Neural progenitor cell (in vitro differentiated cells): ENCODE data around the gene CCL14. TPM values are rescaled to one million over a fixed set of nuclear protein-coding genes. Genes with fewer than 3 reads are reported as not detected.

ENCODE experiments used
- DNase-seq: peaks from one replicate; pipeline ENCODE4 v3.0.0-alpha.2; 2016; ENCODE audit warnings: low spot score
- H2AFZ ChIP-seq: fragments of 200-600 bp; sonication (generic); replicated peaks from 2 replicates; pipeline ENCODE4 v1.6.1; 2016; ENCODE audit warnings: antibody characterized with exemption
- H3F3A ChIP-seq: fragments of 200-600 bp; sonication (generic); 2 replicates; pipeline ENCODE4 v1.6.1; 2016; ENCODE audit warnings: antibody characterized with exemption, low read depth
- H3K27ac ChIP-seq: fragments of 200-600 bp; sonication (generic); 2 replicates; pipeline ENCODE4 v1.5.1; 2016; ENCODE audit warnings: mild to moderate bottlenecking
- H3K27me3 ChIP-seq: fragments of 200-600 bp; sonication (generic); 2 replicates; pipeline ENCODE4 v1.6.1; 2016; ENCODE audit warnings: mild to moderate bottlenecking, moderate library complexity
- H3K36me3 ChIP-seq: fragments of 200-600 bp; sonication (generic); 2 replicates; pipeline ENCODE4 v1.5.1; 2016
- H3K4me1 ChIP-seq: fragments of 200-600 bp; sonication (generic); 2 replicates; pipeline ENCODE4 v1.6.1; 2016; ENCODE audit warnings: mixed run types
- H3K4me2 ChIP-seq: fragments of 200-600 bp; sonication (generic); 2 replicates; pipeline ENCODE4 v1.6.1; 2016
- H3K4me3 ChIP-seq: fragments of 200-600 bp; sonication (generic); 2 replicates; pipeline ENCODE4 v1.5.1; 2016
- H3K79me2 ChIP-seq: fragments of 200-600 bp; sonication (generic); 2 replicates; pipeline ENCODE4 v1.6.1; 2016; ENCODE audit warnings: low read depth
- H3K9ac ChIP-seq: fragments of 200-600 bp; sonication (generic); 2 replicates; pipeline ENCODE4 v1.6.1; 2016
- H3K9me3 ChIP-seq: fragments of 200-600 bp; sonication (generic); 2 replicates; pipeline ENCODE4 v1.5.1; 2016; ENCODE audit warnings: low read depth
- H4K20me1 ChIP-seq: fragments of 200-600 bp; sonication (generic); 2 replicates; pipeline ENCODE4 v1.6.1; 2016; ENCODE audit warnings: low read depth
- H3K27ac Mint-ChIP-seq: 3 replicates; pipeline ENCODE4 v1.8.0; 2021; ENCODE audit warnings: mixed read lengths
- H3K27me3 Mint-ChIP-seq: 2 replicates; pipeline ENCODE4 v1.8.0; 2022; ENCODE audit warnings: low read depth, mild to moderate bottlenecking, inconsistent platforms, moderate library complexity, mixed read lengths; ENCODE audit not compliant: insufficient read depth
- H3K36me3 Mint-ChIP-seq: 3 replicates; pipeline ENCODE4 v1.8.0; 2021; ENCODE audit warnings: mixed read lengths
- H3K4me1 Mint-ChIP-seq: 3 replicates; pipeline ENCODE4 v1.8.0; 2021; ENCODE audit warnings: mixed read lengths
- H3K4me3 Mint-ChIP-seq: 3 replicates; pipeline ENCODE4 v1.8.0; 2021; ENCODE audit warnings: mild to moderate bottlenecking, moderate library complexity, mixed read lengths
- H3K9me3 Mint-ChIP-seq: 3 replicates; pipeline ENCODE4 v1.8.0; 2020; ENCODE audit warnings: mixed read lengths
- EZH2 ChIP-seq: fragments of 200-600 bp; sonication (generic); IDR thresholded peaks from 2 replicates; pipeline ENCODE4 v1.6.1; 2017; ENCODE audit warnings: antibody characterized with exemption, mild to moderate bottlenecking, moderate library complexity
- EZH2phosphoT487 ChIP-seq: fragments of 200-600 bp; sonication (generic); IDR thresholded peaks from 2 replicates; pipeline ENCODE4 v1.6.1; 2017; ENCODE audit warnings: antibody characterized with exemption
- total RNA-seq: library from RNA; depleted of rRNA; stranded (reverse); fragments of >200 nt; gene quantifications from 2 replicates; pipeline ENCODE4 v1.2.3, GENCODE V29; 2015; ENCODE audit warnings: low replicate concordance
- TF ChIP-seq, protein P1 (sequence below): fragments of 200-600 bp; sonication (generic); IDR thresholded peaks from 2 replicates; pipeline ENCODE4 v1.5.1; 2017; ENCODE audit warnings: antibody characterized with exemption, mild to moderate bottlenecking

The CCL14 gene
- total RNA-seq, 1 donor from 2014 or later, result not detected

DNA sequence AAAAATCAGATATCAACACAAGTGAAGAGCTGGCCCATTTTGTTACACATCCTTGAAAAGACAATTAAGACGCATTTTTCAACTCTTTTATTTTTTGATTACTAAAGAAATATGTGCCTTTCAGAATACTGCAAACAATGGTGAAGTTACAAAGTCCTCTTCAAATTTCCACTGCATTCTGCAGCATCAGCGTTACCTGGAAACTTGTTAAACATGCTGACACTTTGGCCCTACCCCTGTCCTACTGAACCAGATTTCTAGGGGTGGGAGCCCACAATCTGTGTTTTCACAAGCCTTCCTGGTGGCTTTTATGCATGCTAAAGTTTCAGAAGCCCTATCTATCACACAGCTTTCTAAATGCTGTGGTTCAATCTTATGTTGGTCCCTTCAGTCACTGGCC lies 4.5 kb upstream of the CCL14 start:
- Histone ChIP-seq H3K79me2 (no peaks in the 10 kb centered on the region), H3K9ac (no peak overlapping the region), H2AFZ (no peak overlapping the region), H4K20me1 (no peaks in the 10 kb centered on the region), H3K4me2 (no peak overlapping the region), H3K27ac (no peak overlapping the region), H3K27me3 (no peaks in the 10 kb centered on the region), H3K9me3 (no peaks in the 10 kb centered on the region), H3F3A (no peaks in the 10 kb centered on the region), H3K4me1 (no peaks in the 10 kb centered on the region), H3K36me3 (no peaks in the 10 kb centered on the region), H3K4me3 (no peak overlapping the region)
- Mint-ChIP-seq H3K36me3 (no peaks in the 10 kb centered on the region), H3K27me3 (no peaks in the 10 kb centered on the region), H3K4me3 (no peak overlapping the region), H3K4me1 (no peaks in the 10 kb centered on the region), H3K27ac (no peak overlapping the region), H3K9me3 (peaks cover 11% of the 10 kb centered on the region)
- TF ChIP-seq, protein P1, sequence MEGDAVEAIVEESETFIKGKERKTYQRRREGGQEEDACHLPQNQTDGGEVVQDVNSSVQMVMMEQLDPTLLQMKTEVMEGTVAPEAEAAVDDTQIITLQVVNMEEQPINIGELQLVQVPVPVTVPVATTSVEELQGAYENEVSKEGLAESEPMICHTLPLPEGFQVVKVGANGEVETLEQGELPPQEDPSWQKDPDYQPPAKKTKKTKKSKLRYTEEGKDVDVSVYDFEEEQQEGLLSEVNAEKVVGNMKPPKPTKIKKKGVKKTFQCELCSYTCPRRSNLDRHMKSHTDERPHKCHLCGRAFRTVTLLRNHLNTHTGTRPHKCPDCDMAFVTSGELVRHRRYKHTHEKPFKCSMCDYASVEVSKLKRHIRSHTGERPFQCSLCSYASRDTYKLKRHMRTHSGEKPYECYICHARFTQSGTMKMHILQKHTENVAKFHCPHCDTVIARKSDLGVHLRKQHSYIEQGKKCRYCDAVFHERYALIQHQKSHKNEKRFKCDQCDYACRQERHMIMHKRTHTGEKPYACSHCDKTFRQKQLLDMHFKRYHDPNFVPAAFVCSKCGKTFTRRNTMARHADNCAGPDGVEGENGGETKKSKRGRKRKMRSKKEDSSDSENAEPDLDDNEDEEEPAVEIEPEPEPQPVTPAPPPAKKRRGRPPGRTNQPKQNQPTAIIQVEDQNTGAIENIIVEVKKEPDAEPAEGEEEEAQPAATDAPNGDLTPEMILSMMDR, result no peak
- TF ChIP-seq EZH2, result no peak
- no peak for TF ChIP-seq EZH2phosphoT487
- no peak for DNase-seq

DNA sequence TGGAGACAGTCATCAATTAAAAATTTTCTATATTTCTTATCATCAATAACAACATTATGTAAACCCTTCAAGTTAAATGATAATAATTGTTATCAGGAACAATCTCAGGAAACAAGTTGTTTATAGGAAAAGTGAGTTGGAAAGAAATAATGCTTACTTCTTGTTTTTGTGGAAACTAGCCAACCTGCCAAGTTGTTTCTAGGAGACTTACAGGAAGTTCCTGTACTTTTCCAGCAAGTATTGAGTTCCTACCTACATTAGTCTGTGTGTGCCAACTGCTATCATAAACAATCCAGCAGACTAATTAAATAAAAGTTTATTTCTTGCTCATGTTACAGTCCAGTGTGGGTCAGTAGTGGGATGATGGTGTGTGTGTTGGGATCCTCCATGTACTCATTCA lies 1.6 kb upstream of the CCL14 start:
- no peaks in the 10 kb centered on the region for H3K36me3 ChIP-seq
- no peak overlapping the region for H3K27ac Mint-ChIP-seq
- no peaks in the 10 kb centered on the region for H3K27me3 ChIP-seq
- no peak overlapping the region for H2AFZ ChIP-seq
- no peak for DNase-seq
- H3K4me1 ChIP-seq, result no peaks in the 10 kb centered on the region
- no peaks in the 10 kb centered on the region for H3K36me3 Mint-ChIP-seq
- no peak overlapping the region for H3K4me3 ChIP-seq
- no peaks in the 10 kb centered on the region for H3K4me1 Mint-ChIP-seq
- no peak overlapping the region for H3K4me3 Mint-ChIP-seq
- TF ChIP-seq EZH2phosphoT487 (no peak), EZH2 (no peak)
- TF ChIP-seq, protein P1, result no peak
- H3K79me2 ChIP-seq, result no peaks in the 10 kb centered on the region
- H3K9ac ChIP-seq, result no peak overlapping the region
- no peaks in the 10 kb centered on the region for H3F3A ChIP-seq
- peaks cover 4% of the 10 kb centered on the region for H3K9me3 Mint-ChIP-seq
- H3K27ac ChIP-seq, result no peak overlapping the region
- H3K27me3 Mint-ChIP-seq, result no peaks in the 10 kb centered on the region
- H3K4me2 ChIP-seq, result no peak overlapping the region
- no peaks in the 10 kb centered on the region for H3K9me3 ChIP-seq
- no peaks in the 10 kb centered on the region for H4K20me1 ChIP-seq

DNA sequence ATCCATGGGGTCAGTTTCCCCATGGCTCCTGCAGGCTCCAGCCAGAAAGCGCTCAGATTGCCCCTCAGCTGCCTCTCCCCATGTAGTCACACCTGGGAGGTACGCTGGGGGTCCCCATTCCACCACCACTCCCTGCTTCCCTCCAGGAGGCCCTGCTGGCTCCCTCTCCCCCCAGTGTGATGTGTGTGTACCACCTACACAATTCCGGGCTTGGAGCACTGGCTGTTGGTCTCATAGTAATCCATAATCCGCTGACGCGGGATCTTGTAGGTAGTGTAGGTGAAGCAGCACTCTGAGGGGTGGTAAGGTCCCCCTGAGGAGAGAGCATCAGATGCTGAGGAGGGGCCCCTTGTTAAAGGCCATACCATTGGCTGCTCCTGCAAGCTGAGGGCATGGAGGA lies 2.4 kb downstream of the CCL14 start:
- Histone ChIP-seq H4K20me1 (no peaks in the 10 kb centered on the region), H3K36me3 (no peaks in the 10 kb centered on the region), H3K9me3 (no peaks in the 10 kb centered on the region), H3K79me2 (no peaks in the 10 kb centered on the region), H3K4me1 (no peaks in the 10 kb centered on the region), H3K4me3 (no peak overlapping the region), H3K9ac (no peak overlapping the region), H3K4me2 (no peak overlapping the region), H3F3A (no peaks in the 10 kb centered on the region), H3K27ac (no peak overlapping the region), H2AFZ (no peak overlapping the region), H3K27me3 (no peaks in the 10 kb centered on the region)
- no peaks in the 10 kb centered on the region for H3K4me1 Mint-ChIP-seq
- H3K4me3 Mint-ChIP-seq, result no peak overlapping the region
- no peaks in the 10 kb centered on the region for H3K27me3 Mint-ChIP-seq
- no peak for DNase-seq
- no peak overlapping the region for H3K27ac Mint-ChIP-seq
- no peaks in the 10 kb centered on the region for H3K36me3 Mint-ChIP-seq
- H3K9me3 Mint-ChIP-seq, result no peaks in the 10 kb centered on the region
- no peak for TF ChIP-seq EZH2phosphoT487
- TF ChIP-seq, protein P1, result no peak
